GDM1 (cell line): Measurements from ENCODE around the gene WASF1.
"Not testable (repeated sequence)": the region's sequence is repeated elsewhere in the genome, so short reads cannot be mapped to it uniquely, and the experiment has no call there.

Experiments
- DNase-seq: peaks from one replicate; lab custom pipeline; 2025; lab: John Stamatoyannopoulos, UW

Gene WASF1

GRCh38 chr6:110173506-110174132 lies 5.9 kb downstream of the WASF1 start:
- DNase-seq, result no peak

- DNase-seq, result no peak
Observed at GRCh38 chr6:110170081-110170480, 9.4 kb downstream of the WASF1 start.

GRCh38 chr6:110158479-110158878 lies 21.0 kb downstream of the WASF1 start:
- no peak for DNase-seq

- DNase-seq, result no peak
Observed at GRCh38 chr6:110147870-110148269, 31.6 kb downstream of the WASF1 start.

GRCh38 chr6:110140650-110141049 lies 38.8 kb downstream of the WASF1 start:
- no peak for DNase-seq

GRCh38 chr6:110139052-110139451 lies 40.4 kb downstream of the WASF1 start:
- no peak for DNase-seq

- no peak for DNase-seq
Observed at GRCh38 chr6:110137924-110138887, 41.3 kb downstream of the WASF1 start.

- DNase-seq, result no peak
Observed at GRCh38 chr6:110130362-110130761, 49.1 kb downstream of the WASF1 start.

GRCh38 chr6:110128418-110128817 lies 51.1 kb downstream of the WASF1 start:
- no peak for DNase-seq

GRCh38 chr6:110125361-110125760 lies 54.1 kb downstream of the WASF1 start:
- no peak for DNase-seq

GRCh38 chr6:110121655-110122054 lies 57.8 kb downstream of the WASF1 start:
- not testable (repeated sequence) for DNase-seq

- DNase-seq, result no peak
Observed at GRCh38 chr6:110116258-110116657, 63.2 kb downstream of the WASF1 start.

- no peak for DNase-seq
Observed at GRCh38 chr6:110114004-110114403, 65.5 kb downstream of the WASF1 start.

GRCh38 chr6:110105296-110105695 lies 74.2 kb downstream of the WASF1 start:
- no peak for DNase-seq

GRCh38 chr6:110103260-110103659 lies 76.2 kb downstream of the WASF1 start:
- no peak for DNase-seq

GRCh38 chr6:110102411-110102810 lies 77.1 kb downstream of the WASF1 start:
- no peak for DNase-seq

GRCh38 chr6:110101885-110102284 lies 77.6 kb downstream of the WASF1 start:
- DNase-seq, result peak; percentile 10

- DNase-seq, result no peak
Observed at GRCh38 chr6:110098511-110099116, 80.9 kb downstream of the WASF1 start.

GRCh38 chr6:110097443-110097842 lies 82.0 kb downstream of the WASF1 start:
- no peak for DNase-seq

GRCh38 chr6:110095935-110096334 lies 83.5 kb downstream of the WASF1 start:
- DNase-seq, result no peak

GRCh38 chr6:110095101-110095500 lies 84.4 kb downstream of the WASF1 start:
- DNase-seq, result peak; percentile 2

GRCh38 chr6:110093981-110094380 lies 85.5 kb downstream of the WASF1 start:
- no peak for DNase-seq

- DNase-seq, result no peak
Observed at GRCh38 chr6:110090876-110091275, 88.6 kb downstream of the WASF1 start.
